M059J (cell line): ENCODE measurements around the gene STARD7. TPM values are rescaled to one million over a fixed set of nuclear protein-coding genes. Genes with fewer than 3 reads are reported as not detected.
A peak's percentile ranks its signal among the peaks of the same experiment; 100 is the strongest.
"Not testable (repeated sequence)": the region's sequence is repeated elsewhere in the genome, so short reads cannot be mapped to it uniquely, and the experiment has no call there.

ENCODE experiments used
- DNase-seq: peaks from one replicate; pipeline ENCODE4 v3.0.0-alpha.2; 2012; ENCODE audit warnings: low read depth
- total RNA-seq: library from RNA; depleted of rRNA; stranded (reverse); fragments of >200 nt; shearing (Covaris generic); gene quantifications from 2 replicates; pipeline ENCODE4 v1.2.3, GENCODE V29; 2014

STARD7 gene
- total RNA-seq, 1 experiment from 2014 or later, result 160 TPM

DNA sequence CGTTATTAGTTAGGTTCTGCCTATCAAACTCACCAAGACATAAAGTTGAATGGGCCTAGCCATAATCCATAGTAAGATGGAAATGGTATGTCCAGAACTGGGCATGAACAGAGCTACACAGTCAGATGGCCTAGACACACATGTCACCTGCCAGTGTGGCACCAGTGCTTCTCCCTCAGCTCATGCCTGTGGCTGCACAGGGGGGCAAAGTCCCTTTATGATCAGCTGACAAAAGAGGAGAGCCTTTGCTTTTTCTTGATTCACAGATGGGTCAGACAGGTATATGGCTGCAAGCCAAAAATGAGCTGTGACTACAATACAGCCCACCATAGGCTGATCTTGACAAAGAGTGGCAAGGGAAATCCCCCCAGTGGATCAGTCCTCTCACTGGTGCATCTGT lies 28.3 kb upstream of the STARD7 start:
- no peak for DNase-seq

DNA sequence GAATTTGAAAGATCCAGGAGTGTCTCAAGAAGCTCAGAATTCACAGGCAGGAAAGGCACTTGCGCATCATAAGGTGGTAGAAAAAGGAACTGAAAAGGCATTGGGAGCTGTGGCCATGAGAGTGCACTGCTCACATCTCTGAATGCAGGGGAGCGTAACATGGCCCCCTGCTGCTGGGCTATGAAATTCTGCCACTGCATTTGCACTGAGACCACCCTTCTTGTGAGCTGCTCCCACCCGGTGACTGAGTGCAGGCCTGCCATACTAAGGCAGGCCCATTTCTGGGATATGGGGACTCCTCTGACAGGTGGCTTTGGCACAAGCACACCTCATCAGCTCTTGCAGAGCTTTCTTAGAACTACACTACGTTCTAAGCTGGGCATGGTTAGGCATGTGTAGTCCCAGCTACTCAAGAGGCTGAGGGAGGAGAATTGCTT lies 25.3 kb upstream of the STARD7 start:
- no peak for DNase-seq

DNA sequence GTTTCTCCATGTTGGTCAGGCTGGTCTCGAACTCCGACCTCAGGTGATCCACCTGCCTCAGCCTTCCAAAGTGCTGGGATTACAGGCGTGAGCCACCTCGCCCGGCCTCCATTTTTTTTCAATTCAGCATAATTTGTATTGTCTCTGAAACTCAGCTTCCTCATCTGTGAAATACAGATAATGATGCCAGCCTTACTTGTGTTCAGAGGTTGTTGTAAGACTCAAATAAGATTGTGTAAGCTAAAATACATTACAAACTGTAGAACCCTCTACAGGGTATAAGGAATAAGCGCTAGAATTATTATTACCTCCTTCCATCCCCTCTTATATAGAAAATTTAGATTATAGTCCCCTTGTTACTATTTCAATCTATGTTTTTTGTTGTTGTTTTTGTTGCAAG lies 24.8 kb upstream of the STARD7 start:
- DNase-seq, result no peak

DNA sequence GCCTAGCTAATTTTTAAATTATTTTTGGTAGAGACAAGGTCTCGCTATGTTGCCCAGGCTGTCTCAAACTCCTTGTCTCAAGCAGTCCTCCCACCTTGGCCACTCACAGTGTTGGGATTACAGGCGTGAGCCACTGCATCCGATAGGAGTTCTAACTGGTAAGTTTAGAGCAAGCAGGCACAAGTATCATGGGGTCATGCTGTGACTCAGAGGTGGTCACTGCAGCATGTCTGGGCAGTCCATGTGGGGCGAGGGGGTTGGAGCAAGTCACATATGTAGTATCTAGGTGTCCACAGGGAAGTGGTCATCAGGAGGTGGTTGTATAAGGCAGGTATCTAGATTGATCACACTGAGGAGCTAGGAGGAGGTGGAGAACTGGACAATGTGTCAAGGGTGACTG lies 22.7 kb upstream of the STARD7 start:
- DNase-seq, result no peak

DNA sequence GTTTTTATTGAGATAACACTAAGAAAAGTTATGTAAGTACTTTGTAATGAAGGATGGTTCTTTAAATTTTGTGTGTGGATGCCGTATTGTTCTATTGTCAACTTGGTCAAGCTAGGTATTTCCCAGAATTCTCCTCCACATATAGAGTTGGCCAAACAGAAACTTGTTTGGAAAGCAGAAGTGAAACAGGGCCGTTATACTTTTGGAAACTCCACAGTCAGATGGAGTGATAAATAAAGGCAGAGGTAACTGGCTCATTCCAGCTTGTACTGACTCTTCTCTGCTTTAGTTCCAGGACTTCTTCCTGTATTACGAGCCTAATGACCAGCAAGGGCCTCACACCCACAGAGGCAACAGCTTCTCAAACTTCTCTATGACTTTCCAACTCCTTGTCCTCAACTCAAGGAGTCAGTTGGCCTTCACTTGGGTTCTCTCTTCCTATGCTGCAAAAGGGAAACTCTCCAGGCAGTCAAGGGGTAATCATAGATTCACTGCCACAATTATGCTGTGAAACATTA lies 16.4 kb upstream of the STARD7 start:
- DNase-seq, result no peak

DNA sequence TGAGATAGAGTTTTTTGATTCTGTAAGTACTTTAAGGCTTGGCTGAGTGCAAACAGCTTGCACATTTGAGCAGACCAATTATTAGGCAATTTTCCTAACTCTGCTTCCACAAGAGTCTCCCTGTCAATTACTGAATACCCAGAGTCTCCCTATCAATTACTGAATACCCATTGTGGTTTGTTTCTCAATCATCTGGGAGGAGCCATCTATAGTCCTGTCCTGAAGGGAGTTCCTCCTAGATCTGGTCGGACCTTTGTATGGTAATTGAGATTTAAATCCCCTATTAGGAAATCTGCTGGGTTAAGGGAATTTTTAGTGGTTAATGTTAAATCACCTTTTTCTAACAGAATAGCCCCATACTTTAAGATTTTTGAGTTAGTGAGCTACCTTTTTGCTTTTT lies 12.5 kb upstream of the STARD7 start:
- not testable (repeated sequence) for DNase-seq

DNA sequence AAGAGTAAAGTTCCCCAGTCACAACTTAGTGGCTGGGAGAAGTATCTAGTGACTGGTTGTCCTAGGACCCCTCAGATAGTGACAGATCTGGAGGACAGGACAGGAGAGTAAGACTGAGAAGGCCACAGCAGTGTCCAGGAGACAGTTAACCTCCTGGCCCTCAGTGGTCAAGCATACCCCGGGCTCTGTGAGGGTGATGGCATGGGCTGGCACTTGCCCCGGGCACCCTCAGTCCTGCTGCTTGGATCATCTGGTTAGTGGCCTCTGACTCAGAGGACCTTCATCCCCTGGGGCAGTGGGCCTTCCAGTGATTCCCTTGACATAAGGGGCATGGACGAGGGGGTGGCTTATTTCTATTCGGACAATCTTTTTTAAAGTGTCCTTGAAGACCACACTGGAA lies 11.3 kb upstream of the STARD7 start:
- peak; percentile 40 for DNase-seq

DNA sequence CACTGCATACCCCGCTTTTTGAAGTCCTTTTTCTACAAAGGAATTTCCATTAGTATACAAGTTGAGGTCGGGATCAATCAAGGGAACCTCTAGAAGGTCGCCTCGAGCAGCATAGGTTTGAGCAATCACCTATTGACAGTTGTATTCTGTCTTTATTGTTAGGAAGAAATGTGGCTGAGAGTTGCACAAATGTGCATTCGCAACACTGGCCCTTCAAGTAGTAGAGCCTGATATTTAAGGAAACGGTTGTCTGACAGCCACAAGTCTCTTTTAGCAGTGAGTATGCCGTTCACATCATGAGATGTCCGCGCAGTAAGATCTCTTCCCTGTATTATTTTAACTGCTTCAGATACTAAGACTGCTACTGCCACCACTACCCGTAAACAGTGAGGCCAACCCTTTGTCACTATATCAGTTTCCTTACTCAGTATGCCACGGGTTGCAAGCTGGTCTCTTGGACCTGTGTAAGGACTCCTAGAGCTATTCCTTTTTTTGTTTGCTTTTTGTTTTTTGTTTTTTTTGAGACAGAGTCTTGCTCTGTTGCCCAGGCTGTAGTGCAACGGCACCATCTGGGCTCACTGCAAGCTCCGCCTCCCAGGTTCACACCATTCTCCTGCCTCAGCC lies 10.0 kb upstream of the STARD7 start:
- no peak for DNase-seq

DNA sequence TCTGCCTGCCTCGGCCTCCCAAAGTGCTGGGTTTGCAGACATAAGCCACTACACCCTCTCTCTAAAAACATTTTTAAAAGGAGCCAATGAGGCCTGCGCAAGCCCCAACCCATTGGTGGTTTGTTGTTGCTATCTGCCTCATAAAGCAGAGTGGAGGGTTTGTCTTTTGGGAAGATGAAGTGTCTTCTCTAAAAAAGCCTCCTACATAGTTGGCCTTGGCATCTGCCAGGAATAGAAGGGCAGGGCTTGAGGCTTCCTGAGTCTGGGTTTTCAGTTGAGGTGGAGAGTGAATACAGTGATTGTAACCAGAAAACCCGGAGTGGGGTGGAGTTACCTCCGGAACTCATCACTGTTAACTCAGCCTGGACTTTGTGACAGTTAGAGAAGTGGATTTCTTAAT lies 5.9 kb upstream of the STARD7 start:
- DNase-seq, result no peak

DNA sequence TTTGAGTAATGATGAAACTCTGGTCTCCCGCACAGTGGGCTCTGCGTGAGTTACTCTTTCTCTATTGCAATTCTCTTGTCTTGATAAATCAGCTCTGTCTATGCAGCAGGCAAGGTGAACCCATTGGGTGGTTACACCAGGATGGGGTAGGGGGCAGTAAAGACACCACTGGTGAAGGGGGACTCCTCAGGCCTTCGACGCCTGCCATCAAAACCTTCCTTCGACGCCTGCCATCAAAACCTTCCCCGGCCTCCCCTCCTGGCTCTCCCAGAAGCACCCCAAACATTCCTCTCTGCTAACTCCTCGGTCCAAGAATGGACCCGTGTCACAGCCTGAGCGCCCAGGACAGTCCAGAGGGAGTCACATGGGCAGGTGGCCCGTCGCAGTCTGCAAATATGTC lies 4.8 kb upstream of the STARD7 start:
- no peak for DNase-seq

DNA sequence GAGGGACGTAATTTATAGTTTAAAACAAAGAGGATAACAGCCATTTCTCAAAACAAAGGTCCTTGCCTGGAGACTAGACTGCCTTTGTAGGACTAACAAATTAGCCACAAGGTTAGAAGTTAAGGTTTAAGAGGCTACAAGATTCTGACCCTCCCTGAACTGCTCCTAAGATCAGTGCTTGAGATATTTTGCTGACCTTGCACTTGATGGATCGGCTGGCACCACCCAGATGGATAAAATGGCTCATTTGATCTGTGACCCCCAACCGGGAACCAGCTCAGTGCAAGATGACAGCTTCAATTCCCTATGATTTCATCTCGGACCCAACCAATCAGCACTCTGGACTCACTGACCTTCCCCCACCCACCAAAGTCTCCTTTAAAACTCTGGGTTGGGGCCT lies 3.7 kb upstream of the STARD7 start:
- DNase-seq, result no peak

DNA sequence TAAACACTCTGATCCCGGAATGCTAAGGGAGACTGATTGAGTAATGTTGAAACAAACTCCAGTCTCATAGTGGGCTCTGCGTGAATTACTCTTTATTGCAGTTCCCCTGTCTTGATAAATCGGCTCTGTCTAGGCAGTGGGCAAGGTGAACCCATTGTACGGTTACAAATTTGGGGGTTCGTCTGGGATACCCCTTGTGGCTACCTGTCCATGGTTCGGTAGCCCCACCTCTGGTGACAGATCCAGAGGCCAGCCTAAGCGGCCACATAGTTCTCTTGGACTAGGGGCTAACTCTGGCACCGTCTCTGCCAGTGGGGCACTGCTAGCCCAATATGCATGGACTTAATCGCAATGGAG lies 1.1 kb upstream of the STARD7 start:
- no peak for DNase-seq

DNA sequence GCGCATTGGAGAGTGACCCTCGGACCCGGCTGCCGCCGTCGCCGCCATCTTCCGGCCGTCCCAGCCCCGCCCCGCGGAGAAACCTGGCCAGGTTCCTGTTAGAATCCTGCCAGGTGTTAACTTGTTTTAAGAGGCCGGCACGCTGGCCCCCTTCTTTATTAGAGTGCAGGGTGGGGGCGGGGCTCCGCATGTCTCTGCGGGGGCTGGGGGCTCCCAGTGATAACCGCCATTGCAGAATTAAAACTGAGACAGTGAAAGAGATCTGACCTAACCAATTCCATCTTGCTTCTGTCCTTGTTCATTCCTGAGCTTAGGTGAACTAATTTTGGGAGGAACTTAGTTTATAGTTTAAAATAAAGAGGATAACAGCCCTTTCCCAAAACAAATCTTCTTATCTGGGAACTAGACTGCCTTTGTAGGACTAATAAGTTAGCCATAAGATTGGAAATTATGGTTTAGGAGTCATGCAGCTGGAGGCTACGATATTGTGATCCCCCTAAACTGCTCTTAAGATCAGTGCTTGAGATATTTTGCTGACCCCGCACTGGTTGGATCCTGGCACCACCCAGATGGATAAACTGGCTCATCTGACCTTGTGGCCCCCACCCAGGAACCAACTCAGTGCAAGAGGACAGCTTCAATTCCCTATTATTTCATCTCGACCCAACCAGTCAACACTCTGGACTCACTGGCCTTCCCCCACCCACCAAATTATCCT lies 543 bp upstream of the STARD7 start:
- no peak for DNase-seq

DNA sequence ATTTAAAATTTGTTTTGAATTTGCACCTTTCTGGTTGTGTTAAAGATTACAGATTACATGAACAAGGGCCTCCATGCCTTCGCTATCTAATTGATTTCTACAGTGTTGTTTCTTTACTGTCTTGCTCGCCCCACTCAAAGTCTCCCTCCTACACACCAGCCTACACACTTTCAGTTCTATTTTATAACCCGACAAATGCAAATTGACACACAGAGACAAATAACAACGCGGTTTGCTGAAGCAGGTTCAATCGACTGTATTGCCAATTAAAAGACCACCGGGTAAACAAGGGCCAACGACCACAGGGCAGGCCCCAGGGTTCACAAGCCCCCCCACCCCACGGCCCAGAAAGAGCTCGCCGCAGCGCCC lies 869 bp downstream of the STARD7 start:
- DNase-seq, result peak; percentile 11

DNA sequence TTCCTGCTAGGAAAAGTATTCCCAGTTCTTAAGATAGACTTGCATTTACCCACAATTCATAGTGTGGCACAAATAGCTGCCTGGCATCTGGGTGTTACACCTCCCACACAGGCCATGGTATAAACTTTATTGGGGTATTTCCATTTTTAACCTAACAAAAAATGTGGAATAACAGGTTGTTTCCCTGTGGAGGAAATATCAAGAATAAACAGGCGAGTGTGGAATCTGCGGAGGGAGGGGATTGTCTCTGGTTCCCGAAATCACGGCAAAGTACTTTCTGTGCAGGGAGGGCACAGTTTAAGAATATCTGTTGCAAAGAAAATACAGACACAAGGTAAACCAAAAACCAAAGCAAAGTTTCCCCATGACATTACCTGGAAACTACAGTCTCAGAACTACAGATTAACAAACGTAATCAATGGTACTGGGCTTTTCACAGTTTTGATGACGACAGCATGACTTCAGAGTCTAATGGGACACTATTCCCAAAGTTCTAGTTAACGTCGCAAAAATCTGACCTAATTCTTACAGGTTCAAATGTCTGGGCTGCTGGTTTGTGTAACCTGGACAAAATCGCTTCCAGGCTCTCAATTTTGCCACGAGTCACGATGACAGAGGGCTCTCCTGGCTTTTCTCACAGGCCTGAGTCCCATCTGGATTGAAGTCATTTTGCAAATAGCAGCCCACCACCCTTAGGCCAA lies 1.4 kb downstream of the STARD7 start:
- no peak for DNase-seq

DNA sequence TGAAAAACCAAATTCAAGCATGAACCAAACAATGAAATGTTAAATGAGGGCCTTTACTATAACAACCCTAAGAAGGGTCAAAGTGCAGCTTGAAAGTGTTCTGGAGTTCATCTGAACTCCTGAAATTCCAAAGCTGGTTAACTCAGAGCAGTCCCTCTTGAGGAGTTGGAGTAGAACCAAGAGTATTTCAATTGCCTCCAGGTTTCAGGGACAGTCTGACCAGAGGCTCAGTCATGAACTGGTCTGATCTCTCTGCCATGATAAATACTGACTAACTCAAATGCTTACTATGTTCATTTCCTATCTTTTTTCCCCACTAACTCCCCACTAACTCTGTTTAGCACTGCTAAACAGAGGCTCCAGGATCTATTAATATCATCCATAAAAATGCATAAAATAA lies 2.7 kb downstream of the STARD7 start:
- DNase-seq, result peak; percentile 70

DNA sequence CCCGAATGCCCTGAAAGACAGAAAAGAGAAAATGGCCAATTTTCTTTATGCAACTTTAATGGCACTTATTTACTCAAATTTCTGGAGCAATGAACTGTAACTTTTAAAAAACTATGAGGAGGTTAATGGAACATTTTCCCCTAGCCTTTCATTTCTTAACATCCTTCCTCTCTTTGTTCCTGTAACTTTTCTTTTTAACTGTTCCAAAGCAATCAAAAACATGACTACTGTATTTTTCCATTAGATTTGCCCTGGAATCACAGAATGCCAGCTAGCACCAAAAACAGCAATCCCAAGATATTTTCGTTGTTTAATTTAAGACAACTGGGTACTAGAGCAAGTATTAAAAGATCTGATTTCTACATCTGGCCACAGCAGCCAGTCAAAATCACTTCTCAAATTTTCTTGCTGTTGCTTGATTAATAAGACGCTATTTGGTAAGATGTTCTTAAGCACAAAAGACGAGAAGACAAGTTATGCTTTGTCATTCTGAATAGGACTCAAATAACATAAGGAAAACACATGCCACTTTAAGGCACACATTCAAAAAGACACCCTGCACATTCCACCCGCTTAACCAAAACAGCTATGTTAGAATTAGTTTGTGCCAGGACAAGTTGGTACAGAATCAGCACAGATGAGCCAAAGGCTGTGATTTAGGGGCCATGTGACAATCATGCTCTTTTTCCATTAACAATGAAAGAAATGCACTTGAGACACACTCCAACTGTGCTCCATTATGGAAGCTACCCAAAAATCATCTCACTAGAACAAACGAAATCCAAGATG lies 3.6 kb downstream of the STARD7 start:
- no peak for DNase-seq

DNA sequence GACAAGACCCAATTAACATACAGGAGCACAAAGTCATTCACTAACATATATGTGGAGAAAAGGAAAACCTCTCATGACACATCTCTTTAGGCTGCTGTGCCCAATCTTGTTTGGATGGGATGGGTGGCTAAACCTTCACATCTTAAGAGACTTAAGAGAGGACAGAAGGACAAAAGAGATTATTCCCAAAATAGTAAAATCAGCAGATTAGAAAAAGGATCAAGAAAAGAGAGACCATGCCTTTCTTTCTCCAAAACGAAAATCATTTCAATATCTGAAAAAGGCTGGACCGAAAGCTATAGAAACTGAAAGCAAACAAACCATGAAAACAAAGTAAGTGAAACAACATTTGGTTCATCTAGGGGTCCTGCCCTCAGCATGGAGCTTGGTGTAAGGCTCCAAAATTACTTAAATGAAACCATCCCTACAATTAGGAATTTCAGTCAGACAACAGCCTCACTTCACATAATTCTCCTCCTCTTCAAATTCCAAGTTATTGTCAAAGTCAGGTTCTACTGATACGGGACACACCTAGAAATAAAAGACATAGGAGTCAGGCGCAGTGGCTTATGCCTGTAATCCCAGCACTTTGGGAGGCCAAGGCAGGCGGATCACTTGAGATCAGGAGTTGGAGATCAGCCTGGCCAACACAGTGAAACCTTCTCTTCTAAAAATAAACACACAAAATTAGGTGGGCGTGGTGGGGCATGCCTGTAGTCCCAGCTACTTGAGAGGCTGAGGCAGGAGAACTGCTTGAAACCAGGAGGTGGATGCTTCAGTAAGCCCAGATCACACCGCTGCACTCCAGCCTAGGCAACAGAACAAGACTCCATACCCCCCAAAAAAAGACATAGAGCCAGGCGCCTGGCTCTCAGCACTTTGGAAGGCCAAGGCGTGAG lies 5.2 kb downstream of the STARD7 start:
- no peak for DNase-seq

DNA sequence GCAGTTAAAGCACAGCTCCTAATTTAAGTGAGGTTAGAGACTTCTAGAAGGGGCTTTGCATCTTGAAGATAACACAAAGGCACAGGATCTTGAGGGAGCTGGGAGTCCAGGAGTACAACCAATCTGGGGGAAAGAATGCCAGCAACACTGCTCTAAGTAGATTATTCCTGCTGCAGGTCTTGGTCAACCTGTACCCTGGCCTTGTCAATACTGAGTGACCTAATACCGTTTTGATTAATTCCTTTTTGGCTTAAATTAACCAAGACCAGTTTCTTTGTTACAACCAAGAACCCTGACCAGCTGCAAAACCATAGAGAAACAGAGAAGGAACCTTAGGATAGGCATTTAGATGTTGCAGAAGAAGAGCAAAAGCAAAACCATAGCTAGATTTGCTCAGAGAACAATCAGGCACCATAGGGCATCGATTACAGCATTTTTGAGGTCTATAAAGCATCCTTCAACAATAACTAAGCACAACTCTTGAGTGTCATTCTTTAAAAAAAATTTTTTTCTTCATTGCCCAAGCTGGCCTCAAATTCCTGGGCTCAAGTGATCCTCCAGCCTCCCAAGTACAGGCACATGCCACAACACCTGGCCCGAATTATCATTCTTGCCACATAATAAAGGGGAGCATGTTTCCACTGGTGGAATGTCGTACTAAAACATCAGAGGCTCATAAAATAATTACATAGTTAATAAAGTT lies 6.3 kb downstream of the STARD7 start:
- DNase-seq, result no peak

DNA sequence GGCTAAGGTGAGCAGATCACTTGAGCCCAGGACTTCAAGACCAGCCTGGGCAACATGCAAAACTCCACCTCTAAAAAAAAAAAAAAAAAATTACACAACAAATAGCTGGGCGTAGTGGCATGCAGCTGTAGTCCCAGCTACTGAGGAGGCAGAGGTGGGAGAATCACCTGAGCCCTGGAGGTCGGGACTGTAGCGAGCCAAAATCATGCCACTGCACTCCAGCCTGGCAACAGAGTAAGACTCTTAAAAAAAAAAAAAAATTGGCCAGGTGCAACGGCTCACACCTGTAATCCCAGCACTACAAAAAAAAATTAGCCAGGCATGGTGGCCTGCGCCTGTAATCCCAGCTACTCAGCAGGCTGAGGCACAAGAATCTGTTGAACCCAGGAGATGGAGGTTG lies 7.3 kb downstream of the STARD7 start:
- DNase-seq, result no peak

DNA sequence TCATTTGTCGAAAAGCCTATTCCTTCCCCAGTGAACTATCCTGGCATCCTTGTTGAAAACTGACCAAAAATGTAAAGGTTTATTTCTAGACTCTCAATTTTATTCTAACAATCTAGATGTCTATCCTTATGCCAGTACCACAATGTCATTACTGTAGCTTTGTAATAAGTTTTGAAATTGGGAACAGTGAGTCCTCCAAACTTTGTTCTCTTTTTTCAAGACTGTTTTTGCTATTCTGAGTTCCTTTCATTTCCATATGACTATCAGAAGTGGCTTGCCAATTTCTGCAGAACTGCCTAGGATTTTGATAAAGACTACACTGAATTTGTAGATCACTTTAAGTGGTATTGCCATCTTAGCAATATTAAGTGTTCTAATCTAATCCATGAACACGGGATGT lies 9.7 kb downstream of the STARD7 start:
- no peak for DNase-seq
